Caco-2 (cell line): ENCODE data around the gene NAA15. TPM values are rescaled to one million over a fixed set of nuclear protein-coding genes. Genes with fewer than 3 reads are reported as not detected.

Source experiments
- BruUV-seq: library from RNA; stranded (reverse); fragments of 400-500 nt; replicated peaks from 2 replicates; lab custom pipeline; 2021; lab: Mats Ljungman, UMichigan
- CTCF ChIA-PET: fragments of 300-600 bp; sonication (Branson Sonifier 250); formaldehyde crosslinking; loops from one replicate; lab custom pipeline; 2022; ENCODE audit warnings: antibody characterized with exemption; lab: Charles Lee
- POLR2A ChIA-PET: fragments of 300-600 bp; sonication (Branson Sonifier 250); formaldehyde crosslinking; loops from one replicate; lab custom pipeline; 2022; ENCODE audit warnings: antibody characterized with exemption; lab: Charles Lee
- DNase-seq, 2 experiments: peaks; one replicate each; pipeline versions ENCODE4 v3.0.0 to v3.0.0-alpha.2; 2020 to 2022
- H3K27me3 ChIP-seq: replicated peaks from 2 replicates; pipeline ENCODE4 v1.6.0; 2011; ENCODE audit warnings: low read length; ENCODE audit not compliant: control insufficient read depth, insufficient read depth
- H3K36me3 ChIP-seq: 2 replicates; pipeline ENCODE4 v1.5.1; 2011; ENCODE audit warnings: low read length; ENCODE audit not compliant: control insufficient read depth, insufficient read depth
- H3K4me1 ChIP-seq: fragments of 250-450 bp; sonication (Bioruptor Pico); 2 replicates; pipeline ENCODE4 v1.5.1; 2020; ENCODE audit warnings: mild to moderate bottlenecking
- H3K4me3 ChIP-seq: 2 replicates; pipeline ENCODE4 v1.5.1; 2011; ENCODE audit warnings: low read depth, mild to moderate bottlenecking, control low read depth, low read length
- H3K9me3 ChIP-seq: fragments of 250-450 bp; sonication (Bioruptor Pico); 2 replicates; pipeline ENCODE4 v1.5.1; 2020; ENCODE audit warnings: mild to moderate bottlenecking, moderate library complexity
- H3K27ac Mint-ChIP-seq: one replicate; pipeline ENCODE4 v1.8.0; 2022; ENCODE audit warnings: mixed read lengths; ENCODE audit not compliant: unreplicated experiment
- H3K27me3 Mint-ChIP-seq: one replicate; pipeline ENCODE4 v1.8.0; 2022; ENCODE audit warnings: mixed read lengths; ENCODE audit not compliant: insufficient read depth, unreplicated experiment
- H3K36me3 Mint-ChIP-seq: one replicate; pipeline ENCODE4 v1.8.0; 2022; ENCODE audit warnings: mild to moderate bottlenecking, mixed read lengths; ENCODE audit not compliant: insufficient read depth, unreplicated experiment
- H3K4me1 Mint-ChIP-seq: one replicate; pipeline ENCODE4 v1.8.0; 2022; ENCODE audit warnings: low read depth, mixed read lengths; ENCODE audit not compliant: unreplicated experiment
- H3K4me3 Mint-ChIP-seq: one replicate; pipeline ENCODE4 v1.8.0; 2022; ENCODE audit warnings: mild to moderate bottlenecking, moderate library complexity, mixed read lengths; ENCODE audit not compliant: unreplicated experiment
- H3K9me3 Mint-ChIP-seq: one replicate; pipeline ENCODE4 v1.8.0; 2022; ENCODE audit warnings: mixed read lengths; ENCODE audit not compliant: unreplicated experiment
- CTCF ChIP-seq, 2 experiments: fragments of 200-600 bp in 1 of 2; IDR thresholded peaks; 1 replicate in 1 of 2; 2 replicates in 1 of 2; pipeline versions ENCODE4 v1.5.1 to v1.8.0; 2011 to 2022; ENCODE audit warnings: antibody characterized with exemption in 1 of 2, control low read depth in 1 of 2, inconsistent platforms in 1 of 2, low read depth in 1 of 2, low read length in 1 of 2, mild to moderate bottlenecking in 1 of 2, moderate library complexity in 1 of 2; ENCODE audit not compliant: insufficient read depth in 1 of 2, severe bottlenecking in 1 of 2, unreplicated experiment in 1 of 2
- intact Hi-C: fragments of 100-400 bp; cut with micrococcal nuclease; formaldehyde crosslinking; loops from one replicate; pipeline ENCODE4 v1.10.0; 2022; ENCODE audit not compliant: unreplicated experiment
- total RNA-seq: library from RNA; stranded (reverse); gene quantifications from 2 replicates; pipeline ENCODE4 v1.2.3, GENCODE V29; 2022

NAA15 gene
- total RNA-seq, 1 experiment from 2014 or later = 63.1 TPM

- intact Hi-C loops = loop anchor here (1.0 kb wide), 5 partner anchors 29 to 265 kb away; no protein-coding TSS in a partner anchor
- H3K9me3 Mint-ChIP-seq = no peaks in the 10 kb centered on the region
- H3K27ac Mint-ChIP-seq = peak overlapping the region; percentile 92
These were observed 5.9 kb upstream of the NAA15 start for GRCh38 chr4:139295206-139295941.

GRCh38 chr4:139295942-139296299 lies 5.4 kb upstream of the NAA15 start:
- no peaks in the 10 kb centered on the region for H3K27me3 Mint-ChIP-seq
- Histone ChIP-seq H3K36me3 (no peaks in the 10 kb centered on the region), H3K4me3 (peak overlapping the region; percentile 88), H3K9me3 (no peaks in the 10 kb centered on the region), H3K27me3 (no peaks in the 10 kb centered on the region), H3K4me1 (peaks cover 9% of the 10 kb centered on the region; the same call in 1 of the 2 replicates)
- H3K36me3 Mint-ChIP-seq = peaks cover 22% of the 10 kb centered on the region
- H3K4me3 Mint-ChIP-seq = peak overlapping the region; percentile 86
- peak overlapping the region; percentile 92 for H3K27ac Mint-ChIP-seq
- intact Hi-C loops = loop anchor here (1.0 kb wide), 5 partner anchors 30 to 266 kb away; no protein-coding TSS in a partner anchor
- no peaks in the 10 kb centered on the region for H3K4me1 Mint-ChIP-seq
- H3K9me3 Mint-ChIP-seq = no peaks in the 10 kb centered on the region
- no peak for TF ChIP-seq CTCF (IDR thresholded peaks at IDR 0.05; ENCODE audit: insufficient read depth in 1 of 2, low read depth in 1 of 2, low read length in 1 of 2, severe bottlenecking in 1 of 2, unreplicated experiment in 1 of 2)
- POLR2A ChIA-PET = interaction anchor here (0.6 to 1.1 kb wide), 4 partner anchors 30 to 246 kb away, joined by 3 to 12 read pairs (median 4); no protein-coding TSS in a partner anchor
- CTCF ChIA-PET = interaction anchor here (0.5 to 1.8 kb wide), 19 partner anchors 9 to 1091 kb away, joined by 3 to 15 read pairs (median 3); no protein-coding TSS in a partner anchor
- no TSS peak for BruUV-seq
- no peak for DNase-seq

More at GRCh38 chr4:139295206-139295941, 5.9 kb upstream of the NAA15 start:
- CTCF ChIA-PET = interaction anchor here (0.5 to 1.8 kb wide), 19 partner anchors 11 to 1090 kb away, joined by 3 to 15 read pairs (median 3); no protein-coding TSS in a partner anchor
- peak overlapping the region; percentile 88 for H3K4me3 ChIP-seq
- DNase-seq = peak; percentile 93 to 96
- Mint-ChIP-seq H3K4me1 (no peaks in the 10 kb centered on the region), H3K36me3 (peaks cover 18% of the 10 kb centered on the region), H3K27me3 (no peaks in the 10 kb centered on the region), H3K4me3 (peak overlapping the region; percentile 86)
- H3K36me3 ChIP-seq = no peaks in the 10 kb centered on the region
- no peaks in the 10 kb centered on the region for H3K9me3 ChIP-seq
- peaks cover 9% of the 10 kb centered on the region; the same call in 1 of the 2 replicates for H3K4me1 ChIP-seq
- peak; percentile 87 to 95 for TF ChIP-seq CTCF (IDR thresholded peaks at IDR 0.05; ENCODE audit: insufficient read depth in 1 of 2, low read depth in 1 of 2, low read length in 1 of 2, severe bottlenecking in 1 of 2, unreplicated experiment in 1 of 2)
- H3K27me3 ChIP-seq = no peaks in the 10 kb centered on the region
- POLR2A ChIA-PET = interaction anchor here (0.6 to 1.1 kb wide), 4 partner anchors 29 to 246 kb away, joined by 3 to 12 read pairs (median 4); no protein-coding TSS in a partner anchor
- BruUV-seq = TSS peak; percentile 52

GRCh38 chr4:139297001-139297410 lies 4.3 kb upstream of the NAA15 start:
- Mint-ChIP-seq H3K36me3 (peaks cover 26% of the 10 kb centered on the region), H3K27me3 (no peaks in the 10 kb centered on the region), H3K9me3 (no peaks in the 10 kb centered on the region), H3K4me3 (no peak overlapping the region), H3K27ac (no peak overlapping the region), H3K4me1 (no peaks in the 10 kb centered on the region)
- CTCF ChIA-PET = interaction anchor here (0.7 to 1.8 kb wide), 3 partner anchors 11 to 267 kb away, joined by 3 to 15 read pairs (median 3); no protein-coding TSS in a partner anchor
- no peak for DNase-seq
- intact Hi-C loops = no loop called here
- H3K4me3 ChIP-seq = no peak overlapping the region
- H3K27me3 ChIP-seq = no peaks in the 10 kb centered on the region
- no peaks in the 10 kb centered on the region for H3K9me3 ChIP-seq
- POLR2A ChIA-PET = interaction anchor here (0.6 kb wide), 1 partner anchor 281 kb away, joined by 3 read pairs; the partner anchor contains the start of gene NOCT
- no TSS peak for BruUV-seq
- no peak for TF ChIP-seq CTCF (IDR thresholded peaks at IDR 0.05; ENCODE audit: insufficient read depth in 1 of 2, low read depth in 1 of 2, low read length in 1 of 2, severe bottlenecking in 1 of 2, unreplicated experiment in 1 of 2)
- H3K36me3 ChIP-seq = no peaks in the 10 kb centered on the region
- H3K4me1 ChIP-seq = peaks cover 9% of the 10 kb centered on the region; the same call in 1 of the 2 replicates
